Natural killer cell treated with Interleukin-12 subunit alpha and Interleukin-12 subunit beta and Interleukin-15 and Interleukin-18, amount 100 ng/mL, for 72 hours (primary cell): ENCODE results near the gene ANKRD29. TPM values are rescaled to one million over a fixed set of nuclear protein-coding genes. Genes with fewer than 3 reads are reported as not detected.

Experiments
- ATAC-seq, 2 donors: fragments of 150-1000 bp; cut with Tn5 transposase in 1 of 2; sonication (Bioruptor Pico), chemical (Tn5 transposase) in 1 of 2; 2 replicates each; pipeline ENCODE4 v1.10.0; 2021
- DNase-seq: peaks from one replicate; pipeline ENCODE4 v3.0.0; 2022; ENCODE audit warnings: low spot score
- H3K27ac Mint-ChIP-seq, 2 donors: 1 replicate in 1 of 2; 2 replicates in 1 of 2; pipeline ENCODE4 v1.8.0; 2022; ENCODE audit warnings: mixed read lengths in 2 of 2, mild to moderate bottlenecking in 1 of 2, moderate library complexity in 1 of 2
- H3K27me3 Mint-ChIP-seq, 2 donors: 1 replicate in 1 of 2; 2 replicates in 1 of 2; pipeline ENCODE4 v1.8.0; 2022; ENCODE audit warnings: mixed read lengths in 2 of 2
- H3K36me3 Mint-ChIP-seq: one replicate; pipeline ENCODE4 v1.8.0; 2022; ENCODE audit warnings: mixed read lengths
- H3K4me1 Mint-ChIP-seq, 2 donors: 1 replicate in 1 of 2; 2 replicates in 1 of 2; pipeline ENCODE4 v1.8.0; 2022; ENCODE audit warnings: low read depth in 2 of 2, mixed read lengths in 2 of 2, mild to moderate bottlenecking in 1 of 2
- H3K4me3 Mint-ChIP-seq: one replicate; pipeline ENCODE4 v1.8.0; 2022; ENCODE audit warnings: mixed read lengths
- H3K9me3 Mint-ChIP-seq: 2 replicates; pipeline ENCODE4 v1.8.0; 2022; ENCODE audit warnings: mixed read lengths
- total RNA-seq, 2 donors: library from RNA; stranded (reverse); gene quantifications; one replicate each; pipeline ENCODE4 v1.2.3, GENCODE V29; 2022

The ANKRD29 gene
- total RNA-seq, 2 donors from 2014 or later: not detected

DNA sequence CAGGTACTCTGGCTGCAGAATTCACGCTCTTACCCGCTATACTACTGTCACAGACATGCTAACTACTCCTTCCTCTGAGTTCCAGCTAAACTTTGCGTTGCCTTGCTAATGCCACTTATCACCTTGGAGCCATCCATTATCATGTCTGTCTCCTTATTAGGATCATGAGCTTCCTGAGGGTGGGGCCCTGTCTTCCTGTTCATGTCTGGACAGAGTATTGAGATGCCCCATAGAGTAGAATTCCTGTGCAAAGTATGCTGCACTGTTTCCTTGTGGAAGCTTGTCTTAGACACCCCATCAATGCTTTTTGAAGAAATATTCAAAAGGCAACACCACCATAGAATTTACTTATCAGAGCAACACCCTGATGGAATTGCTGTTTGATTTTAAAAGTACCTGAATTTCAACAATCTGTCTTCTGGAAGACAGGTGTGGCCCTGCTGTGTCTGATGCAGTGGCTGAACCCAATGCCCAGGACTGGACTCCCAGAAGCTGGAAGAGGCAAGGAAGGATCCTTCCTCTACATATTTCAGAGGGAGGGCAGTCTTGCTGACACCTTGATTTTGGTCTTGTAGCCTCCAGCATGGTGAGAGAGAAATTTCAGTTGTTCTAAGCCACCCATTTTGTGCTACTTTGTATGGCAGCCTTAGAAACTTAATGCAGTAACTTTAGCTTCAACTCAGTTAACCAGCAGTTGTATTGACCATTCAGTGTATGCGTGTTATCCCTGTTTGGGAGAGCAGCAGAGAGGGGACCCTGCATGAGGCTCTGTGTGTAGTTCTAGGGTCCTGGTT, 32.1 kb upstream of the ANKRD29 start:
- Mint-ChIP-seq H3K9me3 (no peaks in the 10 kb centered on the region), H3K27me3 (peaks cover 16 to 28% of the 10 kb centered on the region in 2 donors), H3K36me3 (no peaks in the 10 kb centered on the region), H3K4me3 (no peak overlapping the region), H3K4me1 (peaks cover 0 to 4% of the 10 kb centered on the region in 2 donors), H3K27ac (no peak overlapping the region)
- ATAC-seq (peak in 1 of 2 donors; percentile 28), DNase-seq (no peak)

DNA sequence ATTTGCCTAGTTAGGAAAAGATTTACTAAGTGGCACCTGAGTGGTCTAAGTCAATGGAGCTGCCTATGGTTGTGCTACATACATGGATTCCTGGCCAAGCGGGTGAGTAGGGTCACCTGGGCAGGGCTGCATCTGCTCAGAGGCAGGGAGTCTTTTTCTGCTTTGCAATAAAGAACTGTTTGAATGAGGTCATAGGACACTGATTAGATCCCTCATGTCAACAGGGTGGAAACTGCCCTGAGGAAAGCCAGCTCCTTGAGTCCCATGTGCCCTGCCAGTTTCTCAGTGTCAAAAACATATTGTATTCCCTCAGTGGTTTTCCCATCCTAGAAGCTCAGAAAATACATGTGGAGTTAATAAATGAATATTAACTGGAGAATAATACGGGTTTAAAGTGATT, 31.1 kb upstream of the ANKRD29 start:
- Mint-ChIP-seq H3K27me3 (peaks cover 17 to 23% of the 10 kb centered on the region in 2 donors), H3K36me3 (no peaks in the 10 kb centered on the region), H3K4me1 (peaks cover 0 to 6% of the 10 kb centered on the region in 2 donors), H3K4me3 (no peak overlapping the region), H3K27ac (no peak overlapping the region), H3K9me3 (no peaks in the 10 kb centered on the region)
- ATAC-seq (no peak), DNase-seq (no peak)

DNA sequence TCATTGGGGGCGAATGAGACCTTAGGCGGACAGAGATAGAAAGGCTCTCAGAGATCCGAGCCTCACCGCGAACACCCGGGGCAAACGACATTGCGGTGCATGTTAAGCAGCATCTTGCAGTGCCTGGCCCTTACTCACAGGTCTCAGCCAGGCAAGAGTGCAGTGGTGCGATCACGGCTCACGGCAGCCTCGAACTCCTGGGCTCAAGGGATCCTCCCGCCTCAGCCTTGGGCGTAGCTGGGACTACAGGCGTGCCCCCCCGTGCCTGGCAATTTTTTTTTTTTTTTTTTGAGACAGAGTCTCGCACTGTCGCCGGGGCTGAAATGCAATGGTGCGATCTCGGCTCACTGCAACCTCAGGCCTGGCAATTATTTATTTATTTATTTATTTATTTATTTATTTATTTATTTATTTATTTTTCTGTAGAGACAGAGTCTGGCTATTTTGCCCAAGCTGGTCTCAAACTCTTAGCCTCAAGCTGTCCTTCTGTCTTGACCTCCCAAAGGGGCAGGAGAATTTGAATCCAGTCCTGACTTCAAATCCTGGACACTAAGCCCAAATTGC, 27.9 kb upstream of the ANKRD29 start:
- H3K4me1 Mint-ChIP-seq: peaks cover 0 to 7% of the 10 kb centered on the region in 2 donors
- ATAC-seq (no peak), DNase-seq (no peak)
- H3K27ac Mint-ChIP-seq: no peak overlapping the region
- H3K27me3 Mint-ChIP-seq: peaks cover 37 to 44% of the 10 kb centered on the region in 2 donors
- H3K36me3 Mint-ChIP-seq: no peaks in the 10 kb centered on the region
- H3K9me3 Mint-ChIP-seq: no peaks in the 10 kb centered on the region
- H3K4me3 Mint-ChIP-seq: no peak overlapping the region

DNA sequence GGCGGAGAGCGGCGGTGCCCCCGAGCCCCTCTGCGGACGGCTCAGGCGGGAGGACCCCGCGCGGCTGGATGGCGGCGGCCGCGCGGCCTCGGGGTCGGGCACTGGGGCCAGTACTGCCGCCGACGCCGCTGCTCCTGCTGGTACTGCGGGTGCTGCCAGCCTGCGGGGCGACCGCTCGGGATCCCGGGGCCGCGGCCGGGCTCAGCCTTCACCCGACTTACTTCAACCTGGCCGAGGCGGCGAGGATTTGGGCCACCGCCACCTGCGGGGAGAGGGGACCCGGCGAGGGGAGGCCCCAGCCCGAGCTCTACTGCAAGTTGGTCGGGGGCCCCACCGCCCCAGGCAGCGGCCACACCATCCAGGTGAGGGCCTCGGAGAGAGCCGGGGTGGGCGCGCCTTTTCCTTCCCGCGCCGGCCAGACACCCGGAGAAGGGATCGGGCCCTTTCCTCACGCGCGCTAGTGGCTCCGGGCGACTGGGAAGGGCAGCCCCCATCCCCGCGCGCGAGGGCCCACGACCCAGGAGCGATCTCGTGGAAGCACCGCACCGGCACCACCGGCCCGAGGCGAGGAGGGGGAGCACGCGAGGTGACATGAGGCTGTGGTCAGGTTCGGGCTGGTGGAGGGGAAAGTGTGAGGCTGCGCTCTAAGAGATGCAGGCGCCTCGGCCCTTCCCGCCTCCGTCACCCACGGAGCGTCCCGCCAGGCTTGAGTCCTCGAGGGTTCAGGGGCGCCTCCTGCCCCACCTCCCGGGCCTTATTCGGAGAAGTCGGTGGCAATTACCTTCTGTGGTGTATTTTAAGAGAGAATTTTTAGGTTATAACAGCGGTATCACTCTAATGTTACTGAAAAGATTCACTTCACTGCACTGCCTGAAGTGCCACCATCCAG, 27.1 kb upstream of the ANKRD29 start:
- Mint-ChIP-seq H3K27ac (no peak overlapping the region), H3K27me3 (peaks cover 39 to 44% of the 10 kb centered on the region in 2 donors), H3K36me3 (no peaks in the 10 kb centered on the region), H3K4me1 (peaks cover 0 to 7% of the 10 kb centered on the region in 2 donors), H3K9me3 (no peaks in the 10 kb centered on the region), H3K4me3 (no peak overlapping the region)
- ATAC-seq (peak; percentile 20 to 44), DNase-seq (no peak)

DNA sequence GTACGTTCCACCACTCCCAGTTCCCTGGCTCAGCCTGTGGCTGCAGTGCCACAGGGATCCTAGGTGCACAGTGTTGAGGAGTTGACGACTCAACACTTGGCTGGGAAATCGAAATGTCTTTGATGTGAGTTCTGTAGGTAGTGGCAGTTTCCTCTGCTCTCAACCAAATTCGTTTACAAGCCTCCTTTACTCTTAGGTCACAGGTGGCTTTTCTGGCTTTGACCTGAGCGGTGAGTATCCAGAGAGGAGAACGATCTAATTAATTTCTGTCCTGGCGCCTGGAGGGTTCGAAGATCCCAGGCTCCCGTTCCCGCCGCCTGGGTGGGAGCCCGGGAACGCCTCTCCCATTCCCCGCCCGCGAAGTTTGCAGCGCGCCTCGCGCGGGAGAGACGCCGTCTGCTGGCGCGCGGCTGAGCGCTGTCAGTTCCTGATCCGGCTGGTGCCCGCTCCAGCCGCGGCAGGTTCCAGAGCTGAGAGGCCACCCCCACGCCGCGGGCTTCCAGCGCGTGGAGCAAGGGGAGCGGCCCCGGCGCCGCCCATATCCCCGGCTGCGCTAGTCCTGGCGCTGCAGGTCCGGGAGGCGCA, 26.4 kb upstream of the ANKRD29 start, which contains the start of gene LAMA3:
TSS of gene LAMA3 (plus strand) at position 423 of the 585 bp plus-strand sequence. CDS start 231 bp downstream, outside the sequence.
- Mint-ChIP-seq H3K27me3 (peaks cover 38 to 45% of the 10 kb centered on the region in 2 donors), H3K4me3 (peak within 1 kb of the TSS; percentile 17), H3K4me1 (peaks cover 0 to 7% of the 10 kb centered on the region in 2 donors), H3K36me3 (no peaks in the 10 kb centered on the region), H3K27ac (no peak within 1 kb of the TSS), H3K9me3 (no peaks in the 10 kb centered on the region)
- ATAC-seq: peak; percentile 68 to 73
- no peak for DNase-seq

DNA sequence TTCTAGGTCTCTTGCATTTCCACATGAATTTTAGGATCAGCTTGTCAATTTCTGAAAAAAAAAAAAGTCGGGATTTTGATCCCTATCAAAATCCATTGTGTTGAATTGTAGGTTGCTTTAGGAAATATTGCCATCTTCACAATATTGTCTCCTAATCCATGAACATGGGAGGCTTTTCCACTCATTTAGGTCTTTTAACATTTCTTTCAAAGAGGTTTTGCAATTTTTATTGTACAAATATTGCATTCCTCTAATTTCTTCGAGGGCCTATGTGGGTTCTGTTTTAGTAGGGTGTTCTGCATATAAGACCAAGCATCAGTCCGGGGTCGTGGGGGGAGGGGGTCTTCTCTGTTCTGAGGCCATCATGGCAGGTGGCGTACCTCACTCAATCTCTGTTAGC, 25.8 kb upstream of the ANKRD29 start:
- Mint-ChIP-seq H3K4me3 (no peak overlapping the region), H3K27ac (no peak overlapping the region), H3K27me3 (peaks cover 33 to 43% of the 10 kb centered on the region in 2 donors), H3K9me3 (no peaks in the 10 kb centered on the region), H3K4me1 (peaks cover 0 to 7% of the 10 kb centered on the region in 2 donors), H3K36me3 (no peaks in the 10 kb centered on the region)
- DNase-seq (no peak), ATAC-seq (no peak)

DNA sequence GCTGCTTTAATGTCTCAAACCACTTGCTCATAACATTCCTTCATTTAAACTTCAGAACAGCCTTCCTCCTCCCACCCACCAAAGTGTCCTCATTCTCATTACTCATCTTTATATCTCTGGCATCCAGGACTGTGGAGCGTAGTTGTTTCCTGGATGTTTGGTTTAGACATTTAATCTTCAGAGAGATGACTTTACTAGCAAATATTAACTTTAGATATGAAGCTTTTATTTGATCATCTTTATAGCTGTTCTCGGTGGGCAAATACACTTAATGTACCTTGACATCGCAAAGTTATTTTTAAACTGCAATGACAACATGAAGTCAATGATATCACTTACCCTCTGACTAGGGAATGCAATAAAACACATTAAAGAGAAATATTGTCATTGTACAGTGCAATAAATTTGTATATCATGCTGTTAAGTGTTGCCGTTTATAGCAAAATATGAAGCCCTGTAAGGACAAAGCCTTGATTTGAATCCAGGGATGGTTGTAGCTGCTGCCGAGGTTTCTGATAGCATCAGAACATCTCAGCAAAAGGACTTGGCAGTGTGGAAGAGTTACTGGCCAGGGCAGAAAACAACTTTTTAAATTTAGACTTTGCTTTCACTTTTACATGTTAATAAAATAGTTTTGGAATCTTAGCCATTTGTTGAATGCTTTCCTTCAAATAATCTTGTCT, 21.9 kb upstream of the ANKRD29 start:
- no peaks in the 10 kb centered on the region for H3K9me3 Mint-ChIP-seq
- ATAC-seq: no peak
- no peaks in the 10 kb centered on the region for H3K36me3 Mint-ChIP-seq
- H3K4me3 Mint-ChIP-seq: no peak overlapping the region
- peaks cover 0 to 3% of the 10 kb centered on the region in 2 donors for H3K4me1 Mint-ChIP-seq
- H3K27me3 Mint-ChIP-seq: peaks cover 34 to 47% of the 10 kb centered on the region in 2 donors
- DNase-seq: no peak
- H3K27ac Mint-ChIP-seq: no peak overlapping the region

DNA sequence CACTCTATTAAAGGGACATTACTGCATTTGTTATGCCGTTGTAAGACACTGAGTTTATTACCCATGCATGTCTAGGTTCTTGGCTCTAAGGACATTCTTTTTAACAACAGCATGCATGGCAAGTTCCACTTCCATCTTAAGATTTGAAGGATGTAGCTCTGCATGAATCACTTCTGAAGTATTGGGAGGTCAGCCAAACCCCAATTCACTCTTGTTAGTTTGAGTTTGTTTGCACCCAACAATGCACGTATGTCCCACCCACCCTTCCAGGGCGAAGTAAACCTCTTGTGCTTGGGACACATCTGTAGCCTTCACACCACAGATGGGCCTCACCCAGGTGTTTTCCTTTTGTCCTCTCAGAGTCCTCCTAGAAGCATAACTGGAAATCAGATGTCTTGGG, 21.0 kb upstream of the ANKRD29 start:
- Mint-ChIP-seq H3K4me1 (no peaks in the 10 kb centered on the region), H3K27me3 (peaks cover 36 to 51% of the 10 kb centered on the region in 2 donors), H3K27ac (no peak overlapping the region), H3K36me3 (no peaks in the 10 kb centered on the region), H3K9me3 (no peaks in the 10 kb centered on the region), H3K4me3 (no peak overlapping the region)
- DNase-seq (no peak), ATAC-seq (no peak)

DNA sequence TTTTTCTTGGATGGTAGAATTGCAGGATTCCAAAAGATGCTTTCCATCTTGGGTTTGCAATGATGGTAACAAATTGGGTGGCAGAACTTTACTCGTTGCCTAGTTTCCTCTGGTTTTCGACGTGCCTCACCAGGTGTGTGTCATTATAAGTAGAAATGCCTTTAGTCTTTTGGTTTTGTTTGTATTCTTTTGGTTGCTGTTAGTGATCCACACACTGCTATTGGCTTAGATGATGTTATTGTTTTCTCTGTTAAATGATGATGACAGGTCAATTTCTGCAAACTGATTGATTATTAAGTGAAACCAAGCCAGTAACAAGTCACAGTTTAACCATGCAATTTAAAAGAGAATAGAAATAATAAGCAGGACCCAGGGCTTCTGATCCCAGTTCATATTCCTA, 20.4 kb upstream of the ANKRD29 start:
- Mint-ChIP-seq H3K9me3 (no peaks in the 10 kb centered on the region), H3K36me3 (no peaks in the 10 kb centered on the region), H3K27ac (no peak overlapping the region), H3K27me3 (peaks cover 36 to 51% of the 10 kb centered on the region in 2 donors), H3K4me1 (no peaks in the 10 kb centered on the region), H3K4me3 (no peak overlapping the region)
- ATAC-seq (no peak), DNase-seq (no peak)

DNA sequence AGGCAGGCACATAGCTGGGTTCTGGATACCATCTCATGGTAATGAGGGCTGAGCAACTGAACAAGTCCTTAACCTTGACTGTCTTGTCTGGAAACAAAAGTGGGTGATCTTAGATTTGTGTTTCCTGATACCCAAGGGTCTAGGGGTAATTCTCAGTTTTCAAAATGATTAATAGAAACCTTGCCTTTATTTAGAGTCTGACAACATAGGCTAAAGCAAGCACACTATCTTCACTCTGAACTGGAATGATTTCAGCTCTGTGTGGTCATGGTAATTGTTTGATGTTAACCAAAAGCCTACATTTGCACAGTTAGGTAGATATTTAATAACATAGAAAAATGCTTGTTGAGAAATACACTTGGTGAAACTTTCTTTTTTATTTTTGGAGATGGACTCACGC, 19.8 kb upstream of the ANKRD29 start:
- no peak overlapping the region for H3K4me3 Mint-ChIP-seq
- H3K27me3 Mint-ChIP-seq: peaks cover 32 to 46% of the 10 kb centered on the region in 2 donors

DNA sequence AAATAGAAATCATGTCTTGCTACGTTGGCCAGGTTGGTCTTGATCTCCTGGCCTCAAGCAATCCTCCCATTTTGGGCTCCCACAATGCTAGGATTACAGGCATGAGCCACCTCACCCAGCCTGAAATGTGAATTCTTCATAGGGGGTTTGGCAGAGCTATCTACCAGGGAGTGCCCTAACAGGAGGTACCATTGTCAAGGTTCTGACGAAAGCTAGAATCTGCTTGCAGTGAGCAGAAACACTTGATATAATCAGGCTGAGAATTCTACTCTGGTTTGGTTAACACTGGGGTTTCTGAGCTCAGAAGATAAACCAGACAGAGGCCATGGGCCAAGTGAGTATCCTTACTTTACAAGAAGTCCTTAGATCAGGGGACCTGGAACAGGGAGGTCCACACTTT, 19.3 kb upstream of the ANKRD29 start:
- Mint-ChIP-seq H3K27me3 (peaks cover 29 to 42% of the 10 kb centered on the region in 2 donors), H3K27ac (no peak overlapping the region), H3K36me3 (no peaks in the 10 kb centered on the region)

More for the DNA sequence above, 19.8 kb upstream of the ANKRD29 start:
- Mint-ChIP-seq H3K27ac (no peak overlapping the region), H3K36me3 (no peaks in the 10 kb centered on the region), H3K9me3 (no peaks in the 10 kb centered on the region), H3K4me1 (no peaks in the 10 kb centered on the region)
- no peak for ATAC-seq
- DNase-seq: no peak

DNA sequence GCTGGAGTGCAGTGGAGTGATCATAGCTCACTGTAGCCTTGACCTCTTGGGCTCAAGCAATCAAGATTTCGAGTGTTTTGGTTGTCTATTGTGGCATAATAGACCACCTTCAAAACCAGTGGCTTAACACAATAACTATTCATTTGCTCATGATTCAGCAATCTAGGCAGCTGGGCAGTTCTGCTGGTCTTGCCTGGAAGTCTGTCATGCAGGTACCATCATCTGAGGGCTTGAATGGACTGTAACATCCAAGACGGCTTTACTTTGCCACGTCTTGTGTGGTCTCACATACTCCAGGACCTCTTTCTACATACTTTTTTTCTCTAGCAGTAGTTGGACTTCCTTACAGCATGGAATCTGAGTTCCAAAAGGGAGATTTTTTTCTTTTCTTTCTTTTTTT, 13.2 kb upstream of the ANKRD29 start:
- H3K27me3 Mint-ChIP-seq: peaks cover 19 to 23% of the 10 kb centered on the region in 2 donors
- no peak for DNase-seq
- no peaks in the 10 kb centered on the region for H3K9me3 Mint-ChIP-seq
- no peaks in the 10 kb centered on the region for H3K36me3 Mint-ChIP-seq
- no peaks in the 10 kb centered on the region for H3K4me1 Mint-ChIP-seq
- H3K27ac Mint-ChIP-seq: no peak overlapping the region
- no peak overlapping the region for H3K4me3 Mint-ChIP-seq
- no peak for ATAC-seq

More for the DNA sequence above, 19.3 kb upstream of the ANKRD29 start:
- DNase-seq (no peak), ATAC-seq (no peak)
- no peak overlapping the region for H3K4me3 Mint-ChIP-seq
- H3K9me3 Mint-ChIP-seq: no peaks in the 10 kb centered on the region
- no peaks in the 10 kb centered on the region for H3K4me1 Mint-ChIP-seq

DNA sequence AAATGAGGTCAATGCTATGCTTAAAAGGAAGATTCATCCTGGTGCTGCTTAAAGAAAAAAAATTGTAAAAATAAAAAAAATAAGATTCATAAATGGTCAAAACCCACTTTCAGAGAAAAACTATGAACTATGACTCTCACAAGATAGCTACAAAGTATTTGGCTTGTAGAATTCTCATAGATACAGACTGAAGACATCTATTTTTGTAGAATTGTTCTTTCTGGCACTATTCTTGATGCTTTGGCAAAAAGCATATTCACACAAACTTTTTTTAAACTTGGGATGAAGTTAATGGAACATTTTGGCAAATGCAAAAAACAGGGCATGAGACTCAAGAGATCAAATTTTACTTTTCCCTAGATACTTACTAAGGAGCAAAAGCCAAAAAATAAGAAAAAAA, 12.5 kb upstream of the ANKRD29 start:
- Mint-ChIP-seq H3K27ac (no peak overlapping the region), H3K4me1 (no peaks in the 10 kb centered on the region), H3K27me3 (peaks cover 19 to 23% of the 10 kb centered on the region in 2 donors), H3K4me3 (no peak overlapping the region), H3K36me3 (no peaks in the 10 kb centered on the region), H3K9me3 (no peaks in the 10 kb centered on the region)
- no peak for ATAC-seq
- no peak for DNase-seq
